Tibial nerve (tissue), 4 donors: ENCODE measurements around the gene SLIT3. TPM values are rescaled to one million over a fixed set of nuclear protein-coding genes. Genes with fewer than 3 reads are reported as not detected.

Experiments used
- DNase-seq, 2 donors: peaks; one replicate each; pipeline ENCODE4 v3.0.0-alpha.2; 2019; ENCODE audit warnings: low spot score in 2 of 2
- H3K27ac ChIP-seq, 4 donors: fragments of 200-600 bp; sonication (generic) in 3 of 4; one replicate each; pipeline ENCODE4 v1.5.1; 2017 to 2019; ENCODE audit warnings: mild to moderate bottlenecking in 1 of 4
- H3K27me3 ChIP-seq, 2 donors: fragments of 200-600 bp; sonication (generic) in 1 of 2; one replicate each; pipeline versions ENCODE4 v1.5.1 to v1.6.0; 2017 to 2019
- H3K36me3 ChIP-seq, 3 donors: fragments of 200-600 bp; sonication (generic); one replicate each; pipeline ENCODE4 v1.5.1; 2018 to 2019
- H3K4me1 ChIP-seq, 4 donors: fragments of 200-600 bp; sonication (generic) in 3 of 4; one replicate each; pipeline ENCODE4 v1.5.1; 2017 to 2019
- H3K4me3 ChIP-seq, 4 donors: fragments of 200-600 bp; sonication (generic) in 3 of 4; one replicate each; pipeline ENCODE4 v1.5.1; 2017 to 2019; ENCODE audit warnings: mild to moderate bottlenecking in 1 of 4, moderate library complexity in 1 of 4
- H3K9me3 ChIP-seq, 4 donors: fragments of 200-600 bp; sonication (generic) in 3 of 4; one replicate each; pipeline ENCODE4 v1.5.1; 2017 to 2019
- CTCF ChIP-seq, 5 experiments: fragments of 200-600 bp in 3 of 5; fragments of 450-650 bp in 2 of 5; sonication (generic) in 3 of 5; IDR thresholded peaks; one replicate each; pipeline ENCODE4 v1.5.1; 2016 to 2019; ENCODE audit warnings: antibody characterized with exemption in 5 of 5, mild to moderate bottlenecking in 3 of 5, moderate library complexity in 2 of 5
- EP300 ChIP-seq, 2 donors: sonication (generic); formaldehyde crosslinking; IDR thresholded peaks; one replicate each; pipeline ENCODE4 v1.6.1; 2017; ENCODE audit warnings: antibody characterized with exemption in 2 of 2, mild to moderate bottlenecking in 1 of 2
- POLR2A ChIP-seq, 2 donors: fragments of 450-650 bp; IDR thresholded peaks; one replicate each; pipeline ENCODE4 v1.6.1; 2017; ENCODE audit warnings: antibody characterized with exemption in 2 of 2, mild to moderate bottlenecking in 2 of 2, moderate library complexity in 2 of 2
- WGBS, 2 donors: methylation state at CpG; one replicate each; pipeline ENCODE4 v1.1.5; 2018; 5-methylcytosine and 5-hydroxymethylcytosine counted together
- total RNA-seq, 4 donors: library from RNA; depleted of rRNA; stranded (reverse); fragments of >200 nt; gene quantifications; one replicate each; pipeline ENCODE4 v1.1.0, GENCODE V29; 2016

SLIT3 gene
- total RNA-seq, 4 donors from 2014 or later = 16.6 to 39.0 (median 20.2) TPM

GRCh38 chr5:169305366-169305765 lies 4.4 kb upstream of the SLIT3 start:
- no peak for TF ChIP-seq EP300 (IDR thresholded peaks at IDR 0.05)
- no peak for TF ChIP-seq CTCF (IDR thresholded peaks at IDR 0.05)
- no peak for TF ChIP-seq POLR2A (IDR thresholded peaks at IDR 0.05)
- 83 to 90% methylated on average over 4 of the region's 4 CpGs for WGBS, 2 donors
- Histone ChIP-seq H3K4me1 (peaks cover 0 to 18% (median under 1%) of the 10 kb centered on the region in 4 donors), H3K27me3 (peaks cover 0 to 5% of the 10 kb centered on the region in 2 donors), H3K27ac (no peak overlapping the region), H3K36me3 (no peaks in the 10 kb centered on the region), H3K4me3 (no peak overlapping the region), H3K9me3 (no peaks in the 10 kb centered on the region)
- DNase-seq = no peak

GRCh38 chr5:169304175-169304574 lies 3.2 kb upstream of the SLIT3 start:
- Histone ChIP-seq H3K4me3 (no peak overlapping the region), H3K9me3 (no peaks in the 10 kb centered on the region), H3K27ac (no peak overlapping the region), H3K27me3 (peaks cover 0 to 5% of the 10 kb centered on the region in 2 donors), H3K36me3 (no peaks in the 10 kb centered on the region), H3K4me1 (peaks cover 0 to 30% (median 4%) of the 10 kb centered on the region in 4 donors)
- no peak for DNase-seq
- 80 to 84% methylated on average over 1 of the region's 1 CpG for WGBS, 2 donors
- TF ChIP-seq CTCF (IDR thresholded peaks at IDR 0.05) (no peak), EP300 (IDR thresholded peaks at IDR 0.05) (no peak), POLR2A (IDR thresholded peaks at IDR 0.05) (no peak)

- Histone ChIP-seq H3K9me3 (no peaks in the 10 kb centered on the region), H3K27ac (no peak overlapping the region), H3K36me3 (no peaks in the 10 kb centered on the region), H3K4me1 (peaks cover 0 to 34% (median 4%) of the 10 kb centered on the region in 4 donors), H3K27me3 (peaks cover 0 to 5% of the 10 kb centered on the region in 2 donors), H3K4me3 (no peak overlapping the region)
- DNase-seq = no peak
- TF ChIP-seq EP300 (IDR thresholded peaks at IDR 0.05) = no peak
- TF ChIP-seq CTCF (IDR thresholded peaks at IDR 0.05) = no peak
- TF ChIP-seq POLR2A (IDR thresholded peaks at IDR 0.05) = no peak
Observed at GRCh38 chr5:169303119-169303515, 2.2 kb upstream of the SLIT3 start.

GRCh38 chr5:169302491-169303118 lies 1.7 kb upstream of the SLIT3 start:
- peak in 1 of 2 donors; percentile 73 for DNase-seq
- TF ChIP-seq POLR2A (IDR thresholded peaks at IDR 0.05) (no peak), CTCF (IDR thresholded peaks at IDR 0.05) (peak; percentile 70 to 80 (median 79))
- peaks cover 0 to 5% of the 10 kb centered on the region in 2 donors for H3K27me3 ChIP-seq
- H3K4me3 ChIP-seq = no peak overlapping the region
- no peaks in the 10 kb centered on the region for H3K9me3 ChIP-seq
- H3K27ac ChIP-seq = no peak overlapping the region
- H3K4me1 ChIP-seq = peaks cover 0 to 34% (median 4%) of the 10 kb centered on the region in 4 donors
- H3K36me3 ChIP-seq = no peaks in the 10 kb centered on the region
- WGBS, 2 donors = 14 to 15% methylated on average over 17 of the region's 17 CpGs

- Histone ChIP-seq H3K27ac (no peak overlapping the region), H3K9me3 (no peaks in the 10 kb centered on the region), H3K27me3 (peaks cover 0 to 5% of the 10 kb centered on the region in 2 donors), H3K36me3 (no peaks in the 10 kb centered on the region), H3K4me1 (peaks cover 0 to 36% (median 4%) of the 10 kb centered on the region in 4 donors), H3K4me3 (no peak overlapping the region)
- TF ChIP-seq CTCF (IDR thresholded peaks at IDR 0.05) = no peak
- no peak for TF ChIP-seq POLR2A (IDR thresholded peaks at IDR 0.05)
- no peak for TF ChIP-seq EP300 (IDR thresholded peaks at IDR 0.05)
- WGBS, 2 donors = 45 to 50% methylated on average over 12 of the region's 12 CpGs
- DNase-seq = no peak
Observed at GRCh38 chr5:169301986-169302385, 1.0 kb upstream of the SLIT3 start.
